Heart left ventricle (tissue), 13 donors: ENCODE data around the gene ICAM2.

Experiments
- CTCF ChIP-seq, 12 donors: fragments of 200-600 bp; sonication (generic) in 4 of 12; IDR thresholded peaks; one replicate each; pipeline versions ENCODE4 v1.5.0 to v1.8.0; 2018 to 2022; ENCODE audit warnings: antibody characterized with exemption in 12 of 12, mild to moderate bottlenecking in 5 of 12
- POLR2A ChIP-seq, 2 donors: fragments of 450-650 bp; IDR thresholded peaks; one replicate each; pipeline ENCODE4 v1.6.1; 2017; ENCODE audit warnings: antibody characterized with exemption in 2 of 2, mild to moderate bottlenecking in 2 of 2, moderate library complexity in 2 of 2
- donor health status: ischemic (EF 13 %, LVEDD 7.1; RV severe dilation, severe dysfunction).
- donor health status: DM: no; HTN: yes; CAD: no.
- donor health status: DM: no; HTN: no; CAD: no.
- donor health status: ischemic (EF 25% LVEDD 6.9; RV normal size, moderate dysfunction).
- donor health status: ischemic (EF 25% LVEDD 5.7; RV mildly dilated, moderate dysfunction).
- donor health status: ischemic (EF 35%, LVEDD 5.7; RV mildly dilated, moderate dysfunction).
- donor health status: nonischemic (EF 11% LVEDD 7.7; RV severe dilation, severe dysfunction).
- donor health status: DM: yes; HTN: yes; CAD: no.
- donor health status: PGD.
- donor health status: ischemic (EF 29% LVEDD 5.4; RV normal size, mild dysfunction).
- donor health status: nonischemic (EF 23%, LVEDD 6.1; RV moderate dilation, normal function).

- TF ChIP-seq CTCF (IDR thresholded peaks at IDR 0.05) (no peak), POLR2A (IDR thresholded peaks at IDR 0.05) (no peak)
Observed at GRCh38 chr17:64061178-64061898, 40.9 kb upstream of the ICAM2 start.
